Left hindlimb (tissue), 1 donor: ENCODE measurements around the gene P2RX2.

Source experiments
- DNase-seq: peaks from one replicate; pipeline ENCODE4 v3.0.0-alpha.2; 2018

P2RX2 gene

DNA sequence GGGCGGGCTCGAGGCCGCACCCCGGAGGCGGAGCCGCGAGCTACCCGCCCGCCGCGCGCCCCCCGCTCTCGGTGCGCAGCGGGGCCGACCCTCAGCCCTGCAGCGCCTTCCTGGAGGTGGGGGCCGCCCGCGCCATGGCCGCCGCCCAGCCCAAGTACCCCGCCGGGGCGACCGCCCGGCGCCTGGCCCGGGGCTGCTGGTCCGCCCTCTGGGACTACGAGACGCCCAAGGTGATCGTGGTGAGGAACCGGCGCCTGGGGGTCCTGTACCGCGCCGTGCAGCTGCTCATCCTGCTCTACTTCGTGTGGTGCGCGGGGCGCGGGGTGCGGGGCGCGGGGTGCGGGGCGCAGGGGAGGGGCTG, at the start of gene P2RX2:
TSS of gene P2RX2 (plus strand) at position 94 of the 361 bp plus-strand sequence. CDS start at position 135, 41 bp downstream.
- no peak for DNase-seq

GRCh38 chr12:132568826-132569480, 49.6 kb upstream of the P2RX2 start:
- DNase-seq = no peak

DNA sequence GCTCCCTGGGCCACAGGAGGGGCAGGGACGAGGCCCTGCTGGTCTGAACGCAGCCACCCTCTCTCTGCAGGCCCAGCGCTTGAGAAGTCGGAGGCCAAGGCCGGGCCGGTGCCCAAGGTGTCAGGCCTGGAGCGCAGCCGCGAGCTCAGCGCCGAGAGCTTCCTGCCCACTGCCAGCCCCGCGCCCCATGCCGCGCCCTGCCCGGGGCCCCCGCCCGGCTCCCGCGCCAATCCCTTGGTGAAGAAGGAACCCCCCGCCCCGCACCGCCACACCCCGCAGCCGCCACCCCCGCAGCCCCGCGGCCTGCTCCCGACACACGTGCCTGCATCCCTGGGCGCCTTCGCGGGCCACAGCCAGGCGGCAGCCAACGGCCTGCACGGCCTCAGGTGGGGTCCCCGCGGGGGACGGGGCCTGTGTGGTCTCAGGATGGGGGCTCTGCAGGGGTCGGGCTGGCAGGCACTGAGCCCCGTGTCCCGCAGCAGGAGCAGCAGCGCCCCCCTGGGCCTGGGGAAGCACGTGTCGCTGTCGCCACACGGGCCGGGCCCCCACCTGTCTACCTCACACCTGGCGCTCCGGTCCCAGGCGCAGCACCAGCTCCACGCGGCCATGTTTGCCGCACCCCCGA, 48.6 kb upstream of the P2RX2 start:
- DNase-seq = no peak

DNA sequence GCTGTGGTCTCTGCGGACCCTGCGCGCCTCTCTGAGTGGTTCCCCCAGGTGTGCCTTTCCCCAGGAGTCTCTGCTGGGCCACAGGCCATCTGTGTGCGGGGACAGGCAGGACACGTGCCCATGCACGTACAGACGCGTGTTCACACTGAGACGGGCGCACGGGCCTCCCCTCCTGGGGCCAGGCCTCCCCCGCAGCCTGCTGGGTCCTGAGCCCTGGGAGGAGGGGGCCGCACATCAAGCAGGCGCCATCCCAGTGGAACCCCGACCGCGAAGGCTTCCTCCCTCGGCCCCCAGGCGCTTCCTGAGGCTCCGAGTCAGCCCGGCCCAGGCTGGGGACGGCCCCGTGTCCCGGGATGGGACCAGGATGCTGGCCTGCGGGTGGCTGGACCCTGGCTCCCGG, 47.9 kb upstream of the P2RX2 start:
- DNase-seq = no peak

DNA sequence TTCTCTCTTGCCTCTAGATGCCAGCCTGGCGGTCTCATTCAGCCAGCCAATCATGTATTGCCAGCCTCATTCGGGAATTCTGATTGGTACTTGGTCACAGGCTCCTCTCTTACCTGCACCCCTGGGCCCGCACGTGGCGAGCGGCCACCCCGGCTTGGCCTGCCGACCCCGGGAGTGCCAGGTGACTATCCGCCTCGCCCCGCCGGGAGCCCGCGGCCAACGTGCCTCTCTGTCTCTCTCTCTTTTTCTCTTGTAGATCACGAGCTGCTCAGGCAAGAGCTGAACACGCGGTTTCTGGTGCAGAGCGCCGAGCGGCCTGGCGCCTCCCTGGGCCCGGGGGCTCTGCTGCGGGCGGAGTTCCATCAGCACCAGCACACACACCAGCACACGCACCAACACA, 47.5 kb upstream of the P2RX2 start:
- no peak for DNase-seq

DNA sequence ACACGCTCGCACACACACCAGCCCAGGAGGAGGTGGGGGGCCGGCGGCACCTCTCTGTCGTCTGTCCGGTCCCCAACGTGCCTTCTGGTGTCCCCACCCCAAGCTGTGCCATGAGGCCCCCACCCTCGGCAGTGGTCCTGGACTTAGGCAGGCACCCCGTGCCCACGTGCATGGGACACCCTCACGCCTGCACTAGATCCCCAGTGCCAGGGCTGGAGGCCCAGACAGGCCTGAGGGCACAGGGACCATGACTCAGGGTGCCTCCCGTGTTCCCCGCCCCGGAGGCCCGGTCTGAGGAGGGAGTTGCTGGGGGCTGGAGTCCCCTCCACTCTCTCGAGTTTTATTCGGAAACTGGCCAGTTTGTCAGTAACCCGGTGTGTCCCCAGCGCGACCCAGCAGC, 47.0 kb upstream of the P2RX2 start:
- DNase-seq = no peak

DNA sequence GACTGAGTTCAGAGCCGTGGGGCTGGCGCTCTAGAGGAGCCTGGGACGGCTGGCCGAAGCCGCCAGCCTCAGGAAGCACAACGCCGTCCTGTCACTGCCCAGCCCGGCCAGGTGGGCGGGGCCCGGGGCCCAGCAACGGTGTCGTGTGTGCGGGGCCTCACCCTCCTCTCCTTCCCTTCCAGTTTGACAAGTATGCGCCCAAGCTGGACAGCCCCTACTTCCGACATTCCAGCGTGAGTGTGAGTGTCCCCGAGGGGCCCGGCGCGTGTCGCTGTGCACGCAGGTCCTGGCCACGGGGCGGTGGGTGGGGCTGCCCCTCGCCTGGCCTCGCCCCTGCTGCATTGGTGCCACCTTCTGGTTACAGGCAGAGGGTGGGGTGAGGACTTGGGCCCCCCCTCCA, 46.5 kb upstream of the P2RX2 start:
- no peak for DNase-seq

DNA sequence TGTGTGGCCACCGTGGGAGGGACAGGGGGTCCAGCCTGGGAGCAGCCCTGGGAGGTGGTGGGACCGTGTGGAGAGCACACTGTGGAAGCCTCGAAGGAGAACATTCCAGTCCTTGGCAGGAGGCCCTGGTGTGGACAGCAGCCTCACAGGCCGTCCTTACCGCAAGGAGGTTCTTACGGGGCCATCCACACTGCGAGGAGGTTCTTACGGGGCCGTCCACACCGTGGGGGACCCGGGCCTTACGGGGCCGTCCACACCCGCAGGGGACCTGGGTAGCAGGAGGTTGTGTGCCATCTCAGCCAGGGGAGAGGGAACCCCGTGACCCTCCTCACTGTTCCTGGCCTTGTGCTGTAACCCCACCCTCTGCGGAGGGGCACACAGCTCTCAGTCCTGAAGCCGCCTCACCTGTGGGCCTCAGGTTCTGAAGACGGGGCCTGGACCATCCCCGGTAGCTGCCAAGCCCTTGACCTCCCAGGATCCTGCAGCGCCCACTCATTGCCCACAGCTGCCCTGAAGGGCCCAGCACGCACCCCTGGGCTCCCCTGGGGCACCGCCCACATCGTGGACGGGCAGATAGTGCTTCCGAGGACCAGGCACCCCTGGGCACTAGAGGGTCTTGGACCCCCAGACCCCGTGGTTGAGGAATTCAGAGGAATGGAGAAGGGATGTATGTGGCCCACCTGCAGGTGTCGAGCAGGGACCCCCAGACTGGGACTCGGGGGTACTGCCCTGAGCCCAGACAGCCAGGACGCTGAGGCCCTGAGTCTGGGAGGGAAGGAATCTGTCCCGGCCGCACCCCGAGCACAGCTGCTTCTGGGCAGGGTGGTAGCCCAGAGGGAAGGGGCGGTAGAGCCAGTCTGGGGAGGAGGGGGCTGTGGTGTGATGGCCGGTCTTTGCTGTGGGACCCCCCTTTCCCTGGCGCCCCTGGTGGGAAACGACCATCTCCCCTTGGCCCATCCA, 45.5 kb upstream of the P2RX2 start:
- DNase-seq = no peak

DNA sequence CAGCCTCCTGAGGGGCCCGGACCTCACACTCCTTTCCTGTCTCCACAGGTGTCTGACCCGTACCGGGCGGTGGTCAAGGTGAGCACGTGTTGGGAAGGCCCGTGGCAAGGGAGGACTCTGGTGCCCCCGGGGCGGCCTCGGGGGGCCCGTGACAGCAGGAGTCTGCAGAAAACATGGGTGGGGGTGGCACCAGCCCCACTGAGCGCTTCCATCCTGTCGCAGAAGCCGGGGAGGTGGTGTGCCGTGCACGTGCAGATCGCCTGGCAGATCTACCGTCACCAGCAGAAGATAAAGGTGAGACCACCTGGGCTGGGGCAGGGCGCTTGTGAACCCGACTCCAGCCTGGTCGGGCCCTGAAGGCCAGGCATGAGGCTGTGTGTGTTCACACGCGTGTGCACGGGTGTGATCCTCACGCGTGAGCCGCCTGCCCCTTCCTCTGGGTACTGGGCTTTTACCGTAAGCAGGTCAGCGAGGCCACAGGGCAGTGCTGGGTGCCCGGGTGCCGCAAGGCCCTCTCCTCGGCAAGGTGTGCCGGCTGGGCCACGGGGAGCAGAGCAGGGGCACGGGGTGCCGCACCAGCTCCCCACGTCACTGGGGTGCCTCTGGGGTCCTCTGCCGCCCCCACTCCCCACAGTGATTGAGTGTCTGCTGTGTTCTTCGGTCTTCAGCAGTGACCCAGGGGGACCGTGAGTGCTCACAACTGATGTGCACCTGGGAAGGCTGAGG, 44.1 kb upstream of the P2RX2 start:
- no peak for DNase-seq

DNA sequence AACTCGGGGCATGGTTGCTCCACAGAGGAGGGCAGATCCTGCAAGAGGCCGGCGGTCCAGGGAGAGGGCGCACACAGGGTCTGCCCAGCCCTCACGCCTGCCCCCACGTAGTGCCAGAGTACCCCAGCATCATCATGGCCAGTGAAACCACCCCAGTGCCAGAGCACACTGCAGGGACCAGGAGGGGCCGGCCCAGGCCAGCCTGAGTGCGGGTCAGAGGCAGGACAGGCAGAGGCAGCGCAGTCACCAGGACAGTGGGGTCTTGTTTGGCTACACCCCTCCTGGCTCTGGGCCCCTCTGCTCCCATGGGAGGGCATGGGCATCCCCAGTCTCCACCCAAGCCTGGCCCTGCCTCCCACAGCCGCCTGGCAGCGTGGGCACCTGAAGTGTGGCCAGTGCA, 42.9 kb upstream of the P2RX2 start:
- no peak for DNase-seq

DNA sequence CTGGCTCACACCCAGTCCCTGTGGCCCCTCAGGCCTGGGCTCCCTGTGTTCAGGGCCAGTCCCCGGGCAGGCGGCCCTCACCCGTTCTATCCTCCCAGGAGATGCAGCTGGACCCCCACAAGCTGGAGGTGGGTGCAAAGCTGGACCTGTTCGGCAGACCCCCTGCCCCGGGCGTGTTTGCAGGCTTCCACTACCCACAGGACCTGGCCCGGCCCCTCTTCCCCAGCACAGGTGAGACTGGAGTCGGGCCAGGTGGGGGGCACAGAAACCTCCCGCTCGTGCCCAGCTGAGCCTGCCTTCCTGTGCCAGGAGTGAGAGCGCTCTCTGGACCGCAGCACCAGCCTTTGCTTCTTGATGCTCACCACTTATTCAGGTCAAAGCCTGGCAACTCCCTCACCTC, 41.9 kb upstream of the P2RX2 start:
- no peak for DNase-seq

- no peak for DNase-seq
These were observed 41.2 kb upstream of the P2RX2 start for GRCh38 chr12:132577191-132577920.

GRCh38 chr12:132578118-132578517, 40.5 kb upstream of the P2RX2 start:
- DNase-seq = no peak

DNA sequence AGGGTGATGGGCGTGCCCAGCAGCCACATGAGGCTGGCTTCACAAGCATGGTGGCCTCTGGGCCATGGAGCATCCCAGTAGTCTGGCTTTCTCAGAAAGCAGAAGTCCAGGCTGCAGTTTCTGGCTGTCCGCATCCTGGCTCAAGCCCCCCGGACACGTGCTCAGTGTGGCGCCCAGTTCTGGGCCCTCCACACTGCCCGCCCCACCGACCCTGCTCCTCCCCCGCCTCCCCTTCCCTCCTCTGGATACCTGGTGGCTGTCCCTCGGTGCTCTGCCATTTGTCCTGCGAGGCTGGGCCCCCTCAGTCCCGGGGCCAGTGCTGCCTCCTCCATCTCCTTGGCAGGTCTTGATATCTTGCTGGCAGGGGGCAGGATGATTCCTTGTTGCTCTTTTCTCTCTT, 39.8 kb upstream of the P2RX2 start:
- no peak for DNase-seq

GRCh38 chr12:132579744-132580143, 38.8 kb upstream of the P2RX2 start:
- DNase-seq = no peak

DNA sequence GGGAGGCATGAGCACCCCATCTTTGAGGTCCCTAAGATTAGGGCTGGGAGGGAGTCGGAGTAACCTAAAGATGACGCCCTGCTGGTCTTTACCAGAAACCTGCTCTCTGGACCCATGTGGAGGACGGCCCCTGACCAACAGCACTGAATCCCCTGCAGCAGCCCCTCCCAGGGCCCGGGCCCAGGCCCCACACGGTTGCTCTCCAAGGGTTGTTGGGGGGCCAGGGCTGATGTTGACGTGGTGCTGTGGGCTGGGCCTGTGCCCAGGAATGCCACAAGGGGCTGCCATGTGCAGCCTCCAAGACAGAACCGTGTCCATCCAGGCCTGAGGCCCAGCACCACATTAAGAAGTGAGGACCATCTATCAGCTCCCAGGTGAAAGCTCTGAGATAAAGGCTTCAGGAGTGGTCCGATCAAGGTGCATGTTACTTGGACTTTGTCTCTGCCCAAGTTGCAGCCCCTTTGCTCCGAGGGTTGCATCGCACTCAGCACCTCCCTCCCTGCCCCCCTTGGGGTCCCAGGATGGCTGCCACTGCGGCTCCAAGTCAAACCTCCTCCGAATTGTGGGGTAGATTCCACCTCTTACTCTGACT, 37.8 kb upstream of the P2RX2 start:
- no peak for DNase-seq

DNA sequence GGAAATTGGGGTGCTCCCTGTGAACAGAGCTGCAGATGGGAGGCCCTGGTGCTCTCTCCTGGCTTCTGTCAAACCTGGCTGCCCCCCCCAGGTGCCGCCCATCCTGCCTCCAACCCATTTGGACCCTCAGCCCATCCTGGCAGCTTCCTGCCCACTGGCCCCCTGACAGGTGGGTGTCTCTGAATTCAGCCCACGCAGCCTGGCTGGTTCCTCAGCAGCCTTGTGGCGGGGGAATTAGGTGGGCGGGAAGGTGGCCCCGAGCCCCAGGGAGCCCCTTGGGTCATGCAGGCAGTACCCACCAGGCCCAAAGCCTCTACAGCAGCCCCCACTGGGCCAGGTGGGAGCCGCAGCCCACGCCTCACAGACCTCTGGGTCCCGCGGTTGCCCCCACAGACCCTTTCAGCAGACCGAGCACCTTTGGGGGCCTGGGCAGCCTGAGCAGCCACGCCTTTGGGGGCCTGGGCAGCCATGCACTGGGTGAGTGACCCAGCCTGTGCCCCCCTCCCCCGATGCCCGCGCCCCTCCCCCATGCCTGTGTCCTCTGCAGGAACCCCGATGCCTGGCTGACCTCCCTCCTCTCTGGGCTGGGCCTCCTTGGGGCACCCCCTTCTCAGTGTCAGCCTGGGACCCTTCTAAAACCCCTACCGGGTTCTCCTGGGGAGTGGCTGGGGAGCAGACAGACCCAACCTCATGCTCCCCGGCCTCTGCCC, 37.1 kb upstream of the P2RX2 start:
- DNase-seq = no peak

DNA sequence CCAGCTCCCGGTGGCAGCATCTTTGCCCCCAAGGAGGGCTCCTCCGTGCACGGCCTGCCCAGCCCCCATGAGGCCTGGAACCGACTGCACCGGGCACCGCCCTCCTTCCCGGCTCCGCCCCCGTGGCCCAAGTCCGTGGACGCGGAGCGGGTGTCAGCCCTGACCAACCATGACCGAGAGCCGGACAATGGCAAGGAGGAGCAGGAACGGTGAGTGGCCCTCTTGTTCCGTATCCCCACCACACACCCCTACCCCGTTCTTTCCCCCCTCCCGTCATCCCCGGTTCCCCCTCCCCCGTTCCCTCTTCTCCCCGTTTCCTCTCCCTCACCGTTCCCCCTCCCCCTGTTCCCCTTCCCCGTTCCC, 36.5 kb upstream of the P2RX2 start:
- no peak for DNase-seq

GRCh38 chr12:132582582-132583410, 35.8 kb upstream of the P2RX2 start:
- DNase-seq = no peak

DNA sequence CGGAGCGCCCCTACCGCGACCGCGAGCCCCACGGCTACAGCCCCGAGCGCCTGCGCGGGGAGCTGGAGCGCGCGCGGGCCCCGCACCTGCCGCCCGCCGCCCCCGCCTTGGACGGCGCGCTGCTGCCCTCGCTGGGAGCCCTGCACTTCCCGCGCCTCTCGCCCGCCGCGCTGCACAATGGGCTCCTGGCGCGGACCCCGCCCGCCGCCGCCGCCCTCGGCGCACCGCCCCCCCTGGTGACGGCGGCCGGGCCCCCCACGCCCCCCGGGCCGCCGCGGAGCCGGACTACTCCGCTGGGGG, 35.2 kb upstream of the P2RX2 start:
- no peak for DNase-seq

DNA sequence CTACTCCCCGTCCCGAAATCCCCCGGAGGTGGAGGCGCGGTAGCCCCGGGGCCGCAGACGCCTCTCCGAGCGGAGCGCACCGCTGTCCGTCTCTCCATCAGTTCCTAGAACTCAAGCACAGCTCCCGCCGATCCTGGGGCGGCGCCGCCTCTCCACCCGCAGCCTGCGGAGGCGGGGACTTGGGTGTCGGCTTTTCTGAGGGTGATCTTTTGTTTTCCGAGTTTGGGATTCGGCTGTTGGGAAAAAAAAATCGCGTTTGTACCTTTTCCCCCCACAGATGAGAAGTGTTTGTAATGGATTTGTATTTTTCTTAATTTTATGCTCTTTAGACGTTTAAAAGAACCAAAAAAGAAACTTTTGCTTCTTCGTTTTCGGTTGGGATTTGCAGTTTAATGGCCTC, 34.8 kb upstream of the P2RX2 start:
- no peak for DNase-seq
